Stimulated activated CD4-positive, alpha-beta T cell treated with anti-CD3 and anti-CD28 coated beads, Interleukin-4, amount 100 ng/mL, for 4 hours (primary cell): Measurements from ENCODE around the gene USP31.
"Not testable (repeated sequence)": the region's sequence is repeated elsewhere in the genome, so short reads cannot be mapped to it uniquely, and the experiment has no call there.

ENCODE experiments used
- DNase-seq, 2 experiments: peaks; one replicate each; pipeline ENCODE4 v3.0.0-alpha.2; 2020

The USP31 gene

DNA sequence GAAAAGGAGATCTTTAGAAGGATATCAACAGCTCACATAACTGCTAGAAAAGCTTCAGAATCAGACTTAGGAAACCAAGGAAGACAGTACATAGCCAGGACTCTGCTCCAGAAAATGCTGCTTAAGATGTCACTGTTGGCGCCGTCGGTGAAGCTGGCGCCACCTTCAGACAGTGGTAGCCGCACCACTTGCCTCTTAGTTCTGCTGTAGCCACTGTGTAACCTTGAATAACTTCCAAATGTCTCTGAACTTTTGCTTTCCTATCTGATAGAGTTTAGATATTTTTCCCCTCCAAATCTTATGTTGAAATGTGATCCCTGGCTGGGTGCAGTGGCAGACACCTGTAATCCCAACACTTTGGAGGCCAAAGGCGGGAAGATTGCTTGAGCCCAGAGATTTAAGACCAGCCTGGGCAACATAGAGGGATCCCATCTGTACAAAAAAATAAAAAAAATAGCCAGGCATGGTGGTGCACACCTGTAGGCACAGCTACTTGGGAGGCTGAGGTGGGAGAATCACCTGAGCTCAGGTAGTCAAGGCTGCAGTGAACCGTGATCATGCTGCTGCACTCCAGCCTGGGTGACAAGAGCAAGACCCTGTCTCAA lies 6.3 kb upstream of the USP31 start:
- no peak for DNase-seq

DNA sequence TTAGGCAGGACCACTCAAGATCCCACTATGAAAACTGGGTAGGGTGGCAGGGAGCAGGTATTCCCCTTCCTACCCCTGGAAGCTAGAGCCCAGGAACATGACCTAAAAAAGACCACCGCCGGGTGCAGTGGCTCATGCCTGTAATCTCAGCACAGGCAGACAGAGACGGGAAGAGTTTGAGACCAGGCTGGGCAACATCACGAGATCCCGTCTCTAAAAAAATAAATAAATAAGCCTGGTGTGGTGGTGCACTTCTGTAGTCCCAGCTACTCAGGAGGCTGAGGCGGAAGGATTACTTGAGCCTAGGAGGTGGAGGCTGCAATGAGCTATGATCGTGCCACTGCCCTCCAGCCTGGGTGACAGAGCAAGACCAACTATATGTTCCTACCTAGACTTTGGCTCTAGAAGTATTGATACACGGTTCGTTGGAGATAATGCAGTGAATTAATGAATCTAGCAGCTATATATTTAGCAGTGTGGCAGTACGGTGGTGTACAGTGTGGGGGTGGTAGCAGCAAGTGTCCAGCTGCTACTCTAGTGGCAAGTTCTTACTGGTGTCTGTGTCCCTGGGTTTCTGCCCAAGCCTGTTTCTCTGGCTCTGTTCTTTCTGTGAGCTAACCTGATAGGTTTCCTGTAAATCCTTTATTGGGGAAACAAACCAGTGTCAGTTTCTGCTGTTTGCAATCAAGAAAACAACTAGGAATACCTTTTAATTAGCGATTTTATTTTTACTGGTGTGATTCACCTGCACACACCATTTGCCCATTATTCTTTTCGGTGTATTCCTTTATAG lies 3.3 kb upstream of the USP31 start:
- no peak for DNase-seq

GRCh38 chr16:23149993-23150364 lies 727 bp upstream of the USP31 start:
- DNase-seq: no peak

- peak; percentile 50 to 54 for DNase-seq
These were observed 562 bp downstream of the USP31 start for GRCh38 chr16:23148513-23149266.

GRCh38 chr16:23148166-23148512 lies 1.1 kb downstream of the USP31 start:
- no peak for DNase-seq

- DNase-seq: no peak
These were observed 1.6 kb downstream of the USP31 start for GRCh38 chr16:23147666-23148065.

GRCh38 chr16:23146877-23147601 lies 2.2 kb downstream of the USP31 start:
- DNase-seq: no peak

- no peak for DNase-seq
These were observed 3.6 kb downstream of the USP31 start for GRCh38 chr16:23145608-23146007.

GRCh38 chr16:23145186-23145585 lies 4.1 kb downstream of the USP31 start:
- no peak for DNase-seq

DNA sequence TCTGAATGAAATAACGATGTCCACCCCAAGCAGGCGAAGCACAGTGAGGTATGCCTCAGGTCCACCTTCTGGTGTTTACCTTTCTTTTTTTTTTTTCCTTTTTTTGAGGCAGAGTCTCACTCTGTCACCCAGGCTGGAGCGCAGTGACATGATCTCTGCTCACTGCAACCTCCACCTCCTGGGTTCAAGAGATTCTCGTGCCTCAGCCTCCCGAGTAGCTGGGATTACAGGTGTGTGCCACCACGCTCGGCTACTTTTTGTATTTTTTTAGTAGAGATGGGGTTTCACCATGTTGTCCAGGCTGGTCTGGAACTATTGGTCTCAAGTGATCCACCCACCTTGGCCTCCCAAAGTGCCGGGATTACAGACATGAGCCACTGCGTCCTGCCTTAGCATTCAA lies 4.9 kb downstream of the USP31 start:
- not testable (repeated sequence) for DNase-seq

- DNase-seq: no peak
These were observed 5.9 kb downstream of the USP31 start for GRCh38 chr16:23143391-23143790.

DNA sequence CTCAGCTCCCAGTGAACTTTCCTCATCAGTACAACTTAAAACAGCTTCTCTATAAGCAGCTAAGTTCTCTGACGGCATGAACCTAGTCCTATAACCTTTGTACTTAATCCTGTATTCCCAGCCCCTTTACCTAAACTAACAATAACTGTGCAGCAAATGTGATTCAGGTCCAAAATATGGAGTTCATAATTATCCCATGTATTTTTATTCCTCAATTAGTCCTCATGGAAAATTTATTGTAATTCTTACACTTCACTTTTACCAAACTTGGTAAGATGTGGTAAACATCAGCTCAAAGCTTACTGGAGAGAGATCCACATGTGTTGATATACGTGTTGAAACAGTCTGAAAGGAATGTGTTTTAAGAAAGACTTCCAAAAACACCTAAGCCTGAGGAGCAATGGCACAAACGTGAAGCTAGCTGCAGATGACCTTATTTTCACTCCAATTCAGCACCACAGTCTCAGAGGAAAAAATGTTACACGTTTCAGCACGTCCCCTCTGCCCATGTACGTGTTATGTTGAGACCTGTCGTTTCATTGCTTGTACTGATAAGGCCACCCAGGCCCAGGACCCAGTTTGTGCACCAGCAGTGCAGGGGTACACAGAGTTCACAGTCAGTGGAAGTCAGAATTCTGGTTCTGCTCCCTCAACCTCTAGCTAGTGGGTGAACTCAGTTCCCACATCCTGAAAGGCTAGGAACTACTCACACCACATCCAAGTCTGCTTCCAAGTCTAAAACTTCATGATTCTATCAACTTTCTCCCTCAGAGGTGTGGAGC lies 7.1 kb downstream of the USP31 start:
- no peak for DNase-seq

- no peak for DNase-seq
These were observed 7.8 kb downstream of the USP31 start for GRCh38 chr16:23141500-23141899.

DNA sequence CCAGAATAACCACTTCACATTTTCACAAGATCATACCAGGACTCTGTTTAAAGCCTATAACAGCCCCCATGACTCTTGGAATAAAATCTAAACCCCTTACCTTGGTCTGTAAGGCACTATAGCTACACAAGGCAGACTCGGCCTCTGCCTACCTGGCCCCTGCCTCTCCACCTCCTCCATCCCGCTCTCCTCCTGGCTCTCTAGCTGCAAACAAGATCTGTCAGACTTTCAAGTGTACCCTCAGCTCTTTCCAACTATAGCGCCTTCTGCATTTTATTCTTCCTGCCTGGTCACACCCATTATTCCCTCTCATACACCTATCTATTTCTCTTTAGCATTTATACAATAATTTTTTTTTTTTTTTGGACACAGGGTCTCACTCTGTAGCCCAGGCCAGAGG lies 8.2 kb downstream of the USP31 start:
- DNase-seq: no peak

- no peak for DNase-seq
These were observed 9.1 kb downstream of the USP31 start for GRCh38 chr16:23140107-23140506.

DNA sequence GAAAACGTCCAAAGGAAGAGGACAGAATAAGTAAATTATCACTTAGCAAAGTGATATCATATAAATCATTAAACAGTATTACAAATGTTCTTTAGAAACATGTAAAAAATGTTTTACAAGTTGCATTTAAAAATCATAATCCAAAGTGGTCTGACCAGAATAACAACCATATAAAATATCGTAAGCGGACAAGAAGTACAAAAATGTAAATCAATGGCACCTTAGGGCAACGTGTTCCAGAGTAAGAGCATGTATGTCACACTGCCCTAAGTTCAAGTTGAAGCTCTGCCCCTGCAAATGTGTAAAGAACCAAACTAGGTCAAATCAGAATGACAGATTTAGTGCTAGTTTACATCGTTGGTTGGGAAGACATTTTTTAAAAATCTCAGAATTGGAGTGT lies 11.4 kb downstream of the USP31 start:
- no peak for DNase-seq

GRCh38 chr16:23137256-23137655 lies 12.0 kb downstream of the USP31 start:
- DNase-seq: no peak

GRCh38 chr16:23134274-23134673 lies 15.0 kb downstream of the USP31 start:
- DNase-seq: no peak

GRCh38 chr16:23132775-23133463 lies 16.3 kb downstream of the USP31 start:
- DNase-seq: no peak

DNA sequence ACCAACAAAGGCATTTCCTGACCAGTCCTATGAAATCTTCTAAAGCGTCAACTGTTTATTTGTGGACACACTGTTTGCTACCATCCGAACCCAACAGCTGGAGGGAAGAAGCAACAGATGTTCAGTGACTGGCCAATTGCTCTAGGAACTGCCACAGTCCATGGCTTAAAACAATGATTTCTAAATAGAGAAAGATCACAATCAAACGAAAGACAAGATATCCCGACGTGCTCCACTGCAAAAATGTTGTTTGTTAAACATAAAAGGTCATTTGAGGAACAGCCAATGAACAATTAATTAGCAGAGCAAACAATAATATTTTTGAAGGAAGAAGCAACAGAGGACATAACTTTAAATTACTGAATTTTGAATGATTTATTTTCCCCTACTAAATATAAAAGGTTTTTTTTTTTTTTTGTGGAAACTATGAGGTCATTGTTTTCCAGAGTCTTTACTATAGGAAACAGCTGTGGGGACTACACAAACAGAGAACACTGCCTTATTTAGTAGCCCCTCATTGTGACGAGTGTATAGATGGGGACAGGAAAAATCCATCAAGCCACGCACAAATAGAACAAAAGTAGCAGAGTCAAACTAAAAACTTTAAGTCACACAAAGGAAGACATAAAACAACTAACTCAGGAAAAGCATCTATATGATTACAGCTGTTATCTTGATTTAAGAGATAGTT lies 17.2 kb downstream of the USP31 start:
- no peak for DNase-seq

GRCh38 chr16:23131436-23131835 lies 17.8 kb downstream of the USP31 start:
- no peak for DNase-seq
